HG02623 (cell line): ENCODE measurements around the gene MYF6.

Experiments
- ATAC-seq: cut with Tn5 transposase; IDR thresholded peaks from one replicate; pipeline ENCODE4 v1.9.1; 2021; ENCODE audit warnings: moderate library complexity; ENCODE audit not compliant: unreplicated experiment

The MYF6 gene

DNA sequence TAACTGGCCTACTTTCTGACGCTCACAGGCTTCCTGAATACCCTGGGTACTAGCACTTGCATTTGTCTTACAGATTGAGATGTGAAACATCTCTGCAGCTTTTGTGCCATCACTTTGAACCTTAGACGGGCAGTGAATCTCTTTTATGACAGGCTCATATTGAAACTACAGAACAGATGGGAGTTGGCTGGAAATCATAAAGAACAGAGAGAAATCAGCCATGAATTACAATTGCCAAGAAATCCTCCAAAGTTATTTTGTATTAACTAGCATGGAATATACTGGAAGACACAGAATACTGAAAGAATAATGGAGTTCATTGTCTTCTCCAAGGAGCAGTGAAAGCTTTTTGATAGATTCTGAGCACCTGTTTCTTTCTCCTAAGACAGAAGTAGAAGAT lies 42.0 kb downstream of the MYF6 start:
- ATAC-seq = no peak

DNA sequence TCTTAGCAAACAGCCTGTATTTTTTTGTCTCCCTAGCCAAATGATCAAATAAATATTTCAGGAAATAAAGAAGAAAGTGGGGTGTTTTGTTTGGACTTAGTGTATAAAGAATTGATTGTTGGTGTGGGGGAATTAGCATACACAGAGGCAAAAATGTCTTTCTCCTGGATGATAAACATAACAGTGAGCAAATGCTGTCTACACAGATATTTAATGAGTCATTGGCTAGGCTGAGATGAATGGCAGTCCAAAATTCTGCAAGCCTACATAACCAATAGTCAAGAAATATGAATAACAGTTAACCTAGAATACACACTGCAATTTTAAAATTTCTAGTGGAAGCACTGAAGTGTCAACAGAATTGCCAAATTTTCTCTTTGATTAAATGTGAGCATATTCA lies 45.0 kb downstream of the MYF6 start:
- ATAC-seq = no peak

- no peak for ATAC-seq
Measured at GRCh38 chr12:80754274-80754673, 46.8 kb downstream of the MYF6 start.

DNA sequence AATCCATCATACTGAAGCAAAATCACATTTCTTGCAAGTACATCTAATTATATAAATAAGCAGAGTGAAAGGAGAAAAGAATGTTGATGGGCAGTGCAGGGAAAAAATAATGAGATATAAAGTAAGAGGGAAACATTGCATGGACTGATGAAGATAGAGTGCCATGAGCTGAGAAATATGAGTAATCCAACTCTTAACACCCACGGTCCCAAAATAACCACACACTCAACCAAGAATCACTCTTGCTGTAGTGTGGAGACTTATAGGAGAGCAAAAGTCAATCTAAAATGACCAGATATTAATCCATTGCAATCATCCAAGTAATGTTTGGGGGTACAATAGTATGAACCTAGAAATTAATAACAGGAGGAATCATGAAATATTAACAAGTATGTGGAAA lies 49.4 kb downstream of the MYF6 start:
- ATAC-seq = peak; percentile 80
